MCF 10A (cell line): ENCODE measurements around the gene GDAP1L1. TPM values are rescaled to one million over a fixed set of nuclear protein-coding genes. Genes with fewer than 3 reads are reported as not detected.
A peak's percentile ranks its signal among the peaks of the same experiment; 100 is the strongest.

Source experiments
- BruUV-seq: library from RNA; stranded (reverse); fragments of 400-500 nt; replicated peaks from 2 replicates; lab custom pipeline; 2021; lab: Mats Ljungman, UMichigan
- CTCF ChIA-PET: fragments of 300-600 bp; sonication (Branson Sonifier 250); formaldehyde crosslinking; extraction: SDS; loops from one replicate; lab custom pipeline; 2021; ENCODE audit warnings: antibody characterized with exemption, inconsistent platforms; lab: Yijun Ruan, JAX
- POLR2A ChIA-PET: fragments of 300-600, 350-650 bp; sonication (Branson Sonifier 250); formaldehyde crosslinking; extraction: SDS; loops from one replicate; lab custom pipeline; 2020; ENCODE audit warnings: antibody characterized with exemption, inconsistent platforms; lab: Yijun Ruan, JAX
- DNase-seq: peaks from one replicate; pipeline ENCODE4 v3.0.0-alpha.2; 2018; ENCODE audit not compliant: unreplicated experiment
- H3K27ac Mint-ChIP-seq: one replicate; pipeline ENCODE4 v1.8.0; 2022; ENCODE audit warnings: mild to moderate bottlenecking, low read depth, mixed read lengths; ENCODE audit not compliant: unreplicated experiment
- H3K27me3 Mint-ChIP-seq: one replicate; pipeline ENCODE4 v1.8.0; 2022; ENCODE audit warnings: mixed read lengths; ENCODE audit not compliant: insufficient read depth, unreplicated experiment
- H3K36me3 Mint-ChIP-seq: one replicate; pipeline ENCODE4 v1.8.0; 2022; ENCODE audit warnings: mild to moderate bottlenecking, moderate library complexity, mixed read lengths; ENCODE audit not compliant: insufficient read depth, unreplicated experiment
- H3K4me1 Mint-ChIP-seq: one replicate; pipeline ENCODE4 v1.8.0; 2022; ENCODE audit warnings: mixed read lengths; ENCODE audit not compliant: insufficient read depth, unreplicated experiment
- H3K4me3 Mint-ChIP-seq: one replicate; pipeline ENCODE4 v1.8.0; 2022; ENCODE audit warnings: mild to moderate bottlenecking, moderate library complexity, mixed read lengths; ENCODE audit not compliant: unreplicated experiment
- H3K9me3 Mint-ChIP-seq: one replicate; pipeline ENCODE4 v1.8.0; 2022; ENCODE audit warnings: mixed read lengths; ENCODE audit not compliant: unreplicated experiment
- intact Hi-C: fragments of 100-400 bp; cut with micrococcal nuclease; formaldehyde crosslinking; loops from 2 replicates; pipeline ENCODE4 v1.14.1; 2022
- total RNA-seq: library from RNA; stranded (reverse); gene quantifications from 2 replicates; pipeline ENCODE4 v1.2.3, GENCODE V29; 2022
- TF ChIP-seq, protein P1 (sequence below): fragments of 200-600 bp; IDR thresholded peaks from one replicate; pipeline ENCODE4 v1.8.0; 2022; ENCODE audit warnings: antibody characterized with exemption, mild to moderate bottlenecking; ENCODE audit not compliant: unreplicated experiment

The GDAP1L1 gene
- total RNA-seq, 1 experiment from 2014 or later, result 0.37 TPM

DNA sequence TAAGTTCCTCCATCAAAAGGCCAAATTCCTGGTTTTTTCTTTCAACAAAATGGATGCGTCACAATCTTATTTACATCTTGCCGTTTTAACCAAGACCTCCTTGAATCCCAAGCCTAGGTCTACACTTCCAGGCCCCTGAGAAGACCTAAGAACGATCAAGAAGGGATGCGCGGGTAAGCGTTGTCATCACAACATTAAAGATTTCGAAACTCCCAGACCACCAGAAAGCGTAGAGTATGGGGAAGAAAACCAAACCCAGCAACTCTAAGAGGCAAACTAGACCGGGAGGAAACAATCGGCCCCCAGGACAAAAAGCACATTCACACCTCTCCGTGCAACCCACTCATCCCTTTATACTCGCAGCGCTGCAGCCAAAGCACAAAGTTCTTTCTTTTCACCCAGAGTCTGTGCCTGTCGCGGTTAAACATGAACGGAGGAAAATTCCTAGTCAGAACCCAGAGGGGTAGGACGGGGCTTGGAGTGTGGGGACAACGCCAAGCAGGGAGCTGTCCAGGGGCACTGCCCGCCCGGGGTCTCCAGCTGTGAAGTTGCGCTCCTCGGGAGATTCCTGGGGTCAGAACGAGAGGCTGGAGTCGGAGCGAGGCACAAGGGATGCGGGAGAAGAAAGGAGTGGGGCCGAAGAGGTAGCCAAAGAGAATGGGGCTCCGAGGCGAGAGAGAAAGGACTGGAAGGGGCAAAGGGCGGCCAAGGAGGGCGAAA lies 37.3 kb upstream of the GDAP1L1 start:
- CTCF ChIA-PET, result interaction anchor here (0.6 to 1.9 kb wide), 8 partner anchors 20 to 400 kb away, joined by 3 to 12 read pairs (median 4); no protein-coding TSS in a partner anchor

DNA sequence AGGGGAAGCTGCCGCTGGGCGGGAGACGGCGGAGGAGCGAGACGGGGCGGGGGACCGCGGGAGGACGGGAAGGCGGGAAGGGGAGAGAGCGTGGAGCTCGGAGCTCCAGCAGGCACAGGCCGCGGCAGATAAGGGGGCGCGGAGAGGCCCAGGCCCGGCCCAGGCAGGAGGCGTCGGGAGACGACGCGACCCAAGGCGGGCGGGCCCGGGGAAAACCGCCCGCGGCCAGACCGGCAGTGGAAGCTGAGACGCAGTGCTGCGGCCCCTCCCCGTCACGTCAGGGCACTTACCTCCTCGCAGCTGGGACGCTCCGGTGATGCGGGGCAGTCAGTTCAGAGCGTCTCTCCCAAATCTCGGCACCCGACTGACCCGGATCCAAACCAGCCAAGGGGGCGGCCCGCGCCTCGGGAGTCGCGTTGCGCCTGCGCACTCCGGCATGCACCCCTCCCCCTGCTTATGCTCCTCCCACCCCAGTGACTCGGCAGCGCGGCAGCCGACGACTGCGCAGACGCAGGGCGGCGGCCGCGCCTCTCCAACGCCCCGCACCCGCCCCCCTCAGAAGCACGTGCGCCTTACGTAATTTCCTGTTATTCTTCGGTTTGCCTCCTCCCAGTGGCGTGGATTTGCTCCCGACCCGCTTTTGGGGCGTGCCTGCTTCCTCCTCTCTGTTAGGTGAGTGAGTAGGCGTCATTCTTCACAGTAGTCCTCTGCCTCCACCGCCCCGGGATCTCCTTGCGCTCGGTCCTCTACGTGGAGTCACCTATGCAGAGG lies 36.5 kb upstream of the GDAP1L1 start, which contains the start of gene OSER1:
OSER1 (minus strand) TSS at position 366 of the 771 bp plus-strand sequence. CDS start 3,814 bp downstream, outside the sequence.
- DNase-seq, result peak; percentile 99
- Mint-ChIP-seq H3K4me3 (peak within 1 kb of the TSS; percentile 100), H3K27me3 (no peaks in the 10 kb centered on the region), H3K9me3 (no peaks in the 10 kb centered on the region), H3K4me1 (peaks cover 39% of the 10 kb centered on the region), H3K27ac (peak within 1 kb of the TSS; percentile 100), H3K36me3 (peaks cover 46% of the 10 kb centered on the region)
- CTCF ChIA-PET, result interaction anchor here (0.6 to 1.2 kb wide), 4 partner anchors 21 to 397 kb away, joined by 3 to 6 read pairs (median 4); no protein-coding TSS in a partner anchor
- POLR2A ChIA-PET, result interaction anchor here (0.6 to 3.3 kb wide), 23 partner anchors 16 to 752 kb away, joined by 3 to 62 read pairs (median 3); partner anchors contain the start of genes FITM2, JPH2 and TTPAL
- no TSS peak for BruUV-seq
- intact Hi-C loops, result loop anchor here (10.0 kb wide), 1 partner anchor 394 kb away; no protein-coding TSS in a partner anchor
- TF ChIP-seq, protein P1, sequence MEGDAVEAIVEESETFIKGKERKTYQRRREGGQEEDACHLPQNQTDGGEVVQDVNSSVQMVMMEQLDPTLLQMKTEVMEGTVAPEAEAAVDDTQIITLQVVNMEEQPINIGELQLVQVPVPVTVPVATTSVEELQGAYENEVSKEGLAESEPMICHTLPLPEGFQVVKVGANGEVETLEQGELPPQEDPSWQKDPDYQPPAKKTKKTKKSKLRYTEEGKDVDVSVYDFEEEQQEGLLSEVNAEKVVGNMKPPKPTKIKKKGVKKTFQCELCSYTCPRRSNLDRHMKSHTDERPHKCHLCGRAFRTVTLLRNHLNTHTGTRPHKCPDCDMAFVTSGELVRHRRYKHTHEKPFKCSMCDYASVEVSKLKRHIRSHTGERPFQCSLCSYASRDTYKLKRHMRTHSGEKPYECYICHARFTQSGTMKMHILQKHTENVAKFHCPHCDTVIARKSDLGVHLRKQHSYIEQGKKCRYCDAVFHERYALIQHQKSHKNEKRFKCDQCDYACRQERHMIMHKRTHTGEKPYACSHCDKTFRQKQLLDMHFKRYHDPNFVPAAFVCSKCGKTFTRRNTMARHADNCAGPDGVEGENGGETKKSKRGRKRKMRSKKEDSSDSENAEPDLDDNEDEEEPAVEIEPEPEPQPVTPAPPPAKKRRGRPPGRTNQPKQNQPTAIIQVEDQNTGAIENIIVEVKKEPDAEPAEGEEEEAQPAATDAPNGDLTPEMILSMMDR, result no peak

More for the DNA sequence above, 37.3 kb upstream of the GDAP1L1 start:
- H3K9me3 Mint-ChIP-seq, result no peaks in the 10 kb centered on the region
- H3K27ac Mint-ChIP-seq, result peak overlapping the region; percentile 100
- H3K27me3 Mint-ChIP-seq, result no peaks in the 10 kb centered on the region
- POLR2A ChIA-PET, result interaction anchor here (0.6 to 3.3 kb wide), 38 partner anchors 7 to 752 kb away, joined by 3 to 62 read pairs (median 4); partner anchors contain the start of genes FITM2, JPH2, SERINC3 and SRSF6
- H3K4me1 Mint-ChIP-seq, result peaks cover 32% of the 10 kb centered on the region
- peak overlapping the region; percentile 100 for H3K4me3 Mint-ChIP-seq
- BruUV-seq, result TSS peak; percentile 48
- TF ChIP-seq, protein P1, result no peak
- peaks cover 47% of the 10 kb centered on the region for H3K36me3 Mint-ChIP-seq
- peak; percentile 27 for DNase-seq
- intact Hi-C loops, result loop anchor here (10.0 kb wide), 1 partner anchor 395 kb away; no protein-coding TSS in a partner anchor

DNA sequence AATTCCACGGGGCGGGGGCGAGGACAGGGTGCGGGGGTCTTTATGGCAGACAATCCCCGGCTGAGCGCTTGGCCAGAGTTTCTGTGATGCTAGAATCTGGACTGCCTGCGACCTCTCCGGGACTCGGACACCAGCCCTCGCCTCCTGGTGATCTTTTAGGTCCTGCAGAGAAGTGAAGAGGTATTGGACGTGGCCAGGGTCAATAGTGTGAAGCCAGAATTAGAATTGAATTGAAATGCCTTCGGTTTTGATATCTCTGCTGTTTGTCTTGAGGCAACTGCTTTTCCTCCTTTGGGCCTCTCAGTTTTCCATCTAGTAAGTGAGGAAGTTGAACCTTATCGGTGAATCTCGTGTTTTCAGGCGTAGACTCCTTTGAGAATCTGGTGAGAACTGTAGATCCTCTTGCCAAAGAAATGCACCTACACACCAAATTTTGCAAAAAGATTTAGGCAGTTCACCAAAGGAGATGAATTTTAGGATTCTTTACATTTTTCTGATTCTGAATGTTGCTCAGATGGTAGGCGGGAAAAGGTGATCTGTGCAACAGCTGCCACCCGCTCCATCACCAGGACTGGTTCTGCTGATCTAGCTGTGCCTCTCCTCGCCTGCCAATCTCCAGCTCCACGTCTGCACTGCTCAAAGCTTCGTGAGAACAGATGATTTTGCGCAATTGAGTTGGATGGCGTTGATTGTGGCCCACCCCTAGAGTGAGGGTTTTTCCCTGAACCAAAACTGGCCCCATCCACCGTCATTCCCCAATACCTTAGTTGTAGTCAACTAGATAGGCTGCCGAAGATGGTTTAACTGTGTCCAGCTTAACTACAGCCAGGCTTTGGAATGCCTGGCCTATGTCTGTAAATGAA lies 35.7 kb upstream of the GDAP1L1 start:
- peak overlapping the region; percentile 100 for H3K4me3 Mint-ChIP-seq
- H3K4me1 Mint-ChIP-seq, result peaks cover 37% of the 10 kb centered on the region
- BruUV-seq, result TSS peak; percentile 89
- H3K36me3 Mint-ChIP-seq, result peaks cover 38% of the 10 kb centered on the region
- no peaks in the 10 kb centered on the region for H3K27me3 Mint-ChIP-seq
- intact Hi-C loops, result loop anchor here (10.0 kb wide), 1 partner anchor 393 kb away; no protein-coding TSS in a partner anchor
- TF ChIP-seq, protein P1, result no peak
- peak; percentile 41 for DNase-seq
- ChIA-PET CTCF (interaction anchor here (0.5 to 10.6 kb wide), 11 partner anchors 21 to 386 kb away, joined by 3 to 536 read pairs (median 4); partner anchors contain the start of genes FITM2 and TTPAL), POLR2A (interaction anchor here (0.5 to 6.9 kb wide), 32 partner anchors 9 to 1023 kb away, joined by 3 to 62 read pairs (median 4); partner anchors contain the start of genes FITM2, JPH2 and TTPAL)
- peak overlapping the region; percentile 100 for H3K27ac Mint-ChIP-seq
- H3K9me3 Mint-ChIP-seq, result no peaks in the 10 kb centered on the region
